OCI-M1 (cell line): ENCODE data around the gene AQP2.
A peak's percentile ranks its signal among the peaks of the same experiment; 100 is the strongest.

ENCODE experiments used
- DNase-seq: peaks from one replicate; lab custom pipeline; 2025; lab: John Stamatoyannopoulos, UW

The AQP2 gene

DNA sequence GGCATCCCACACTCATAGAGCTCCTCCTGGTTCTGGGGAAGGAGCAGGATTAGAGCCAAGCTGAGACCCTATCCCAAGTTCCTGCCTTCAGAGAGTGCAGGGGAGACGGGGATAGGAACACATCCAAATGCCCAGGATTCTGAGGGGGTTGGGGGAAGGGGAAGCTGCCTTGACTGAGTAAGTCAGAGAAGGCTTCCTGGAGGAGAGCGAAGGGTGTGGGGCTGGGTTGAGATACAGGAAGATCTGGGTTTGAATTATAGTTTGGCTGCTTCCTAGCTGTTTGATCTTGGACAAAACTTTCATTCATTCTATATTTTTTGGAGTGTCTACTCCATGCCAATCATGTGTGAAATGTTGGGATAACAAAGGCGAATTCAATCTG lies 8.0 kb upstream of the AQP2 start:
- DNase-seq, result no peak

DNA sequence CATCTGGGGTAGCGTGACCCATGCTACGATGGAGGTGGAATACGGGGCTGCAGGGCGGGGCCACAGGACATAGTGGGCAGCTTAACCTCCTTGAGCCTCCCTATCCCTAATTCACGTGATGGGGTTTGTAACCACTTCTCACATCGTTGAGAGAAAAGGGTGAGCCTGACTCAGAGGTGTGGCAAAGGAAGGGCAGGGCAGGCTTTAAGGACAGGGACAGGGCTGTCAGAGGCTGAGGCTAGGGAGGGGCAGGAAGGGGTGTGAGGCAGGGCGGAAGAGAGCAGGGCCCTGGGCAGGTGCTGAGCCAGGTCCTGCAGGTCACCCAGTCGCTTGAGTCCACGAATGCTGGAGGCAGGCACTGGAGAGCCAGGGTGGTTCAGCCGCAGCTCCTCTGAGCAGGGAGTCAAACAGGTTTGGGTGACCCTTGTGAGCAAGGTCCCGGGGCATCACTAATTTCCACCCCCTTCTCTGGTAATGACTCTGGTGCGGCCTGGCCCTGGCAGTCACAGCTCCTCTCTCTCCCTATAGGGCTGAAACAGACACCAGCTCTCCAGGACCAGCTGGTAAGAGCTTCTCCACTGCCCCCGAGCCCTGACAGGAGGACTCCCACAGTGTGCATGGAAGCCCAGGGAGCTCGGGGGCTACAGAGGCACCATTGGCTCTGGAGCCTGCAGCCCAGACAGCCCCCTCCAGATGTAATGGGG lies 7.5 kb upstream of the AQP2 start:
- DNase-seq, result no peak

DNA sequence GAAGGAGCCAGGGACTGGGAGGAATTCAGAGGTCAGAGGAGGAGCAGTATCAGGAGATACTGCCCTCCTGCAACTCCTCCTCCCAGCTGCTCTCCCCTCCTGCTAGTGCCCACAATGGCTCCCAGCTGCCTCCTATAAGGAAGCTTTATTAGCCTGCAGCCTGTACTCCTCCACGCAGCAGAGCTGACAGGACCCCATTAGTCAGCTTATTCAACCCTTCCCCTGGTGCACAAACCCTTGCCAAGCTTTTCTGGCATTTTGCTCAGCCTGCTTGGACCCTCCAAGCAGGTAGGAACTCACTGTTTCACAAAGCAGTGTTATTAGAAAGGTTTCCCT lies 6.9 kb upstream of the AQP2 start:
- no peak for DNase-seq

DNA sequence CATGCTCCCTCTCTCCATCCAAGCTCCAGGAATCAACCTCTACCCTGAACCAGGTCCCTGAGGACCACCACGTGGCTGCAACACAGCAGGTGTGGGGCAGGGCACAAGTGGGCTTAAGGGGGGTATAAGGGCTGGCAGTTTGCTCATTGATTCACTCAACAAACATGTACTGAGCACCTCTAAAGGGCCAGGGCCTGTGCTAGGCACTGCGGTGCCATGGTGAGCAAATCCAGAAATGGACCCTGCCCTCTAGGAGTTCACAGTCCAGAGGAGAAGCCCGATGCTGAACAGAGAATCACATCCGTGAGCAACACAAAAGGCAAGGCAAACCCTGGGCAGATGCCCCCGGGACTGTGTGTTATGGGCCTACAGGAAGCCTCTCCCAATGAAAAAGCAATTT lies 6.5 kb upstream of the AQP2 start:
- DNase-seq, result no peak

DNA sequence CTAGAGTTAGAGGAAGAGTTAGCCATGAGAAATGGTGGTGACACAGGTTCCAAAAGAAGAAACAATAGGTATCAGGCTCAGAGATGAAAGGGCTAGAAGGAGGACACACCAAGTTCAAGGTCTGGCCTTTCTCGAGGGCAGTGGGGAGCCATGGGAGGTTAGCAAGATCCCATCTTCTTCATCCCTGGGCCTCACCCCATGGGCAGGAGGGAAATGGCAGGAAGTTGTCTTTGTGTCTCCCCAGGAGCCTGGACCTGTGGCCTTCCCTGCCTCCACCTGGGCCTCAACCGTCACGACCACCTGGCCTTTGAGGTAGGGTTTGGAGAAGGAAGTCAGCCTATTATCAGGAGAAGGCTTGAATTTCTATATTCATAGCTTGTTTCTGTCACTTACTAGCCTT lies 5.8 kb upstream of the AQP2 start:
- no peak for DNase-seq

DNA sequence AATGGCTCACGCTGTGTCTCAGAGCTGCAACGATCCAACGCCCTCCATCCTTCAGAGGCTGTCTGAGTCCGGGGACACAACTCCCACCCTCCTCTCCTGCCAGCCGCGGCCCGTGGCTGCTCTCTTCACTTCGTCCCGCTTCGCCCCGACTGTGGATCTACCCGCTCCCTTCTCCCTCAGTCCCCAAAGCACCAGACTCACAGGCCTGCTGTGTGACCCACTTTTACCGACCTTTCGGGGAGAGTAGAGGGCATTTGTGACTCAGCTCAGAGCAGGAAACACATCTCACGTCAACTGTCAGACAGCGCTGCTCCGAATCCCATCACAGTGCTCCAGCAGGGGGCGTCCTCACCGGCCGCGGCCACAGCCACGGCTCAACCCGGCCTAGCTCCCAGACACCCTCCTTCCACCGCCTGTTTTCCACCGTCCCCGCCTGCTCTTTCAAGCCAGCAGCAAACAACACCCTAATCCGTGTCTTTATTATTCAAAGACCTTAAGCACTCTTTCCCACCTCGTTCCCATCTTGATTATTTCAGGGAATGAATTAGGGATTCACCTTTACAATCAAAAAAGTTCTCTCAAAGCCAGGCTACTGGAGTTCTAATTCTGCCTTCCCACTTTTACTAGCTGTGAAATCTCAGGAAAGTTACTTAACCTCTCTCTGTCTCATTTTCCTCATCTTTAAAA lies 5.0 kb upstream of the AQP2 start:
- peak; percentile 89 for DNase-seq

DNA sequence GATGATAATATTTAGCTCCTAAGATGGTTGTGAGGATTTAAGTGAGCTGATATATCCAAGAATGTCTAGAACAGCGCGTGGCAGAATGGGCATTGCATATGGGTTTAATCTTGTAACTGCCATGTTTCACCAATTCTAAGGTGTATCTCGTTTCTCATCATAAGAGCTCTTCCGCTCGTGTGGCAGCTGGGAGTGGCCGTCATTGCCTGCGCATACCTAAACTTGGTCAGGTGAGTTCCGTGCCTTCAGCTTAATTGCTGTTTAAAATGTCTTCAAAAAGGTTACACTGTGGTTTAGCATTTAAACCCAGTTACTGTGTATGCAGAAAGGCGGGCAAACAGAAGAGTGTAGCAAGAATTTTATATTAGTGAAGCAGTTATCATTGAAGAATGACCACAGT lies 4.5 kb upstream of the AQP2 start:
- DNase-seq, result no peak

DNA sequence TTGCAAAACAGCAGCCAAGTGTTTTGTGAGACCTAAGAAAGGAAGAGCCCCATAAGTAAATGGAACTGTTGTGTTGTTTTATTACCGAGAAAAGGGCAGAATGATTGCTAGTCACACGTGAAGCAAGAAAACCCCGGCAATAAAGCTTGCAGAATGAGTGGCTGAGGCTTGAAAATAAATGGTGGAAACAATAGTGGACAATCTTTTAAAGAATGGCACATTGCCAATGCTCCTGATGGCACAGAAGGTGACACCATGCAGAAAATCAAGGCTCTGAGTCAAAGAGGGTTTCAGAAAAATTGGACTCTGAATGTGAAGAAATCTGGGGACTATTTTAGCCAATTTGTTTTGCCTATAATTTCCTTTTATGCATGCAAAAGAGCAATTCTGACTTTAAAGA lies 4.0 kb upstream of the AQP2 start:
- no peak for DNase-seq

DNA sequence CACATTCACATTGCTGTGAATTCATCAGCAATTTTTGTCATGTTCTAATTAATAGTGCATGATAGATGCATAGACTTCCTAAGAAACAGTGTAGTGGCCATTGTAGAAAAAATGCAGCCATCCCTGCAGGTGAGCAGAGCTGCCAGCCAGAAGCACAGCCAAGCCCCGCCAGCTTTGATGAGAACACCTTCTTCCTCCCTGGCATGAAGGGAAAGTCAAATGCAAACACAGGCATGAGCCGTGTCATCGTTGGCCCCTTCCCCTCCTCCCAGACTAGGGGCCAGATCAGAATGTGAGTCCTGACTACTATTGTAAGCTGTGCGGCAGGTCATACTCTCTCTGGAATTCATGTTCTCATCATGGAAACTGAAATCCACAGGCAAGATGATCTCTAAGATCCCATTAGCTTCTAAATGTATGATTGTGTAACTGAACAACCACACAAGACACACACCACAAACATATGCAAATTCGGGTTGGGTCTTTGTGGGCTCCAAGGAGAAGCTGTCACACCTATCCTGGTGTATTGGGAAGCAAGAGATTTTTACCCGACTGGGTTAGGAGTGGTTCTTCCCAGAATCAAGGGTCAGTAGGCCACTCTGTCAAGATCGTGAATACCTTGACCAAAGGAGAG lies 2.8 kb upstream of the AQP2 start:
- DNase-seq, result no peak

DNA sequence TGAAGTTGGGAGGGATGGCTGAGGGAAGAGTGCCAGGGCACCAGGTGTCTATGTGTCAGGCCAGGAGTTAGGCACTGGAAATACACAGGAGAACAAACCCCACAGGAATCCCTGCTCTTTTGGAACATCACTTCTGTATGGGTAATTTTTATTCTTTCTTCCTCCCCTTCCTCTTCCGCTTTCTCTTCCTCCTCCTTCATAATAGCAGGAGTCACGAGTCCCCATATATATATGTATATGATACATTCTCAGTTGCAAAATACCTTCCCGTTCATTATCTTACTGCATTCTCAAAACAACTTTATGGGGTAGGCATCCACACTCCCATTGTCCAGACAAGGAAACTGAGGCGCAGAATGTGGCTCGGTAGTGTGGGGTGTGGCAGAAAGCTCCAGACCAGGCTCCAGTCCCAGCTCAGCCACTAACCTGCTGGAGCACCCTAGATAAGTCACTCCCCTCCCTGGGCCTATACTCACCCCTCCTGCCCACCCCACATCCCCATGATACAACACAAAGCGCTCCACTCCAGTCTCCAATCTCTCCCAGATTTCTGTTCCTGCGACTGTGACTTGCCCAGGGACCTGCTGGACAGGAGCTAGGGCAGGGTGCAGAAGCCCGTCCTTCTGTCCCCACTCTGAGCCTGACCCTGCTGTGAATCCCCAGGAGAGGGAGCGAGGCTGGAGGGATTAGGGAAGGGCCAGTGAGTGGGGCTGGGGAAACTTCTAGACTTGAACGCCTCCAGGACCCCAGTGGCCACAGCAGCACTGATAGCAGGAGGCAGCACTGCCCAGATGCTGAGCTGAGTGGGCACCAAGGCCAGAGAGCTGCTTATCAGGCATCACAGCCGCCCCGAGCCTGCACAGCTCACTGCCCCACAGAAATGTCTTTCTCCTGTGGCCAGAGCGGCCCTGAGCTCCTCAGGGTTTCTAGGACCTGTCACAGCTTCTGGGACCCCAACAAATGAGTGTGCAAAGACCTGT lies 1.4 kb upstream of the AQP2 start:
- no peak for DNase-seq

DNA sequence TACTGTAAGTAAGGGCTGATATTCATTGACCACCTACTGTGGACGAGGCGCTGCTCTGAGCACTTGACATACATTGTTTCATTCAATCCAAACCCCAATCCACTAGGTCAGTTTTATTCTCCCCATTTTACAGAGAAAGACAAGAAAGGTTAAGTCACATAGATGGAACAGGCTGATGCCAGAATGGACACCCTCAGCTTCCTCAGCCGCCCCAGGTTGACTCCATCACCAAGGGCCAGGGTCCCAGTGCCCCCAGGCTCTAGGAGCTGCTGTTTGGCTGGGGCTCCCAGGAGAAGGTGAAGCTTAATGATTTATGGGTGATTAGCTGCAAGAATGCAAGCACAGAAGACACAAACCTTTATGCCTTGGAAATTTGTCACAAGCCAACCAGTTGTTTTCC lies 671 bp upstream of the AQP2 start:
- no peak for DNase-seq

DNA sequence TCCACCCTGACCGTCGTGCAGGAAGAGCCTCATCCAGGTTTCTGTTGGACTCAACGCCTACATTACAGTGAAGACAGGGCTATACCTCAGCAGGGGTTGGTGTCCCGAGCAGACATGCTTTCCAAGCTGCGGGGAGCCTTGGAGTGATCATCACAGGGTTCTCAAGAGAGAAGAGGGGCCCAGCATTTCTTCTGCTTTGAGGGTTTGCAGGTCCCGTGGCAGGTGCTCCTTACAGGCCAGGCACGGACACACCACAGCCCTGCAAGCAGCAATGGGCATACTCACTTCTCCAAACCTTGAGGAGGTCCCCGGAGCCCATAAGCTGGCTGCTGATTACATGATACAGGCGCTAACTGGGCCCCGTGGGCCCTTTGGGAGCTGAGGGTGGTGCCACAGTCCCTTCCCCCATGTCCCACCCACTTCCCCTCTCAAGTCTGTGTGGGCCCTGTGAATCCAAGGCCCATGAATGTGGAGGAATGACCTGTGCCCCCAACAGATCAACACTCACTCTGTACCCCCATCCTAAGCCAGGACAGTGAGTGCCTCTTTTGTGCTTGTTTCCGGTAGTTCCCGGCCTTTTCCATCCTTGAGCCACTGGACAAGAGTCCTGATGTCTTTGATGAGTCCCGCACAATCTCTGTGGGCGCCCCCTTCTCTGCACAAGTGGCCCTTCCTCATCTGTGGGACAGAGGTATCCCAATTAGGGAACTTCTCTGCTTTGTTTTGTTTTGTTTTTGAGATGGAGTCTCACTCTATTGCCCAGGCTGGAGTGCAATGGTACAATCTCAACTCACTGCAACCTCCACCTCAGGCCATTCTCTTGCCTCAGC lies 1.1 kb downstream of the AQP2 start:
- DNase-seq, result no peak

DNA sequence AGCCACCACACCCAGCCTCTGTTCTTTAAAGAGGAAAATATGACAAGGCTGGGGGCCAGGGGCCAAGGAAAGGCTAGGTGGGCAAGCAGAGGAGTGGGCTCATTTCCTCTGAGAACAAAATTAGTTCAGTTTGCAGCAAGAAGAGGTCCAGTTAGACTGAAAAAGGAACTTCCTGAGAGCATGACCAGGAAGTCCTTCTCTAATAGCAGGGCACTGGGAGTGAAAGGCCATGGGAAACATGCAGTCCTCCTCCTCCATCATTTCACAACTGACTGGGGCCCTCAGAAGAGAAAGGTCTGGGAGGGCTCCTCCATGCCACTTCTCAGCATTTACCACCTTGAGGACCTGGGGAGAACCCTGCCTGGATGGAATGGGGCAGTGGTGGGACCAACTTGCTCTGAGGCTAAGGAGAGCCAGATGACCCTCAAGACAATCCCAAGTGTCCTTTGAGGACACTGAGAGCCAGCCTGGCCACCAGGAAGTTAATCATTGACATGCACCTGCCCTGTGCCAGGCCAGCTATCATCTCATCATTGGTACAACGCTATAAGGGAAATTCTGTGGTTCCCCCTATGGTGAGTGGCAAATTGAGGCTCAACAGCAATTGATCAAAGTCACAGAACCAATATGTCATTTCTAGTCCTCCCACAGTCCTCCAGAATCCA lies 2.0 kb downstream of the AQP2 start:
- DNase-seq, result no peak

DNA sequence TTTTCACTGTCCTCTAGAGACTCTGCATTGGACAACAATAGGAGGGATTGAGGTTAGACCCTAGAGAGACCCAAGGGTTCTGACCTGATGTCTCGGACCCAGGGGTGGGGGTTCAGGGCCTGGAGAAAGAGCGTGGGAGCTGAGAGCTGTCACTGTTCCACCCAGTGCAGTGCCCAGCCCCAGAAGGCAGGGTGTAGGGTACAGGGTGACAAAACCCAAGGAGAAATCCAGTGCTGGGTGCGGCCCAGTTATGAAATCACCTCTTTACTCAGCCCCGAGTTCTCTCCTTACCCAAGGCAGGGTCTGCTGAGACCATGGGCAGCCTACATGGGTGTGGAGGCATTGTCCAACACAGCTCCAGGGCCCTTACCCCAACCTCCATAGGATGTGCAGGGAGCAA lies 2.6 kb downstream of the AQP2 start:
- no peak for DNase-seq

DNA sequence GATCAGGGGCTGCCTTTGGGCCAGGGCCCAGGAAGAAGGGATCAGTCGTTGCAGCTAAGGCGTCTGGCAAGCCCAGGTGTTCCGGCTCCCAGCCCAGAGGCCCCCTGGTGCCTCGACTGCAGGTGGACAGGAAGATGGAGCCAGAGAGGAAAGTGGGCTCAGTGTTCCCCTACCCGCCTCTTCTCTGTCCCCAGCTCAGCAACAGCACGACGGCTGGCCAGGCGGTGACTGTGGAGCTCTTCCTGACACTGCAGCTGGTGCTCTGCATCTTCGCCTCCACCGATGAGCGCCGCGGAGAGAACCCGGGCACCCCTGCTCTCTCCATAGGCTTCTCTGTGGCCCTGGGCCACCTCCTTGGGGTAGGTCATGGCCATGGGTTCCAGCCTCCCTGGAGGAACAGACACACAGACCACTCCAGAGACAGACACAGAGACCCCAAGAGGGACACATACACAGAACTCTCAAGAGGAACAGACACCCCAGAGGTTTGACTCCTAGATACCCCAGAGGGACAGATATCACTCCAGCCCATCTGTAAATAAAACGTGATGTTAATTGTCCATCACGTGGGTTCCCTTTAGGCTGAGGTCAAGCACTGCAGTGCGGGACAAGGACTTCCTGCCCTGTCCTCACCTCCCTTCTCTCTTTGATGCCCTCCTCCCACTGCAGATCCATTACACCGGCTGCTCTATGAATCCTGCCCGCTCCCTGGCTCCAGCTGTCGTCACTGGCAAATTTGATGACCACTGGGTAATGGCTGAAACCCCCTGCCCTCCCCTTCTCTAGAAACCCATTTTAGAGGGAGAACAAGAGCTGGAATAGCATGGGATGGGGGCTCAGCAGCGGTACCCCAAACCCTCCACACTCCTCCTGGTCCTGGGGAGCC lies 3.7 kb downstream of the AQP2 start:
- DNase-seq, result no peak

DNA sequence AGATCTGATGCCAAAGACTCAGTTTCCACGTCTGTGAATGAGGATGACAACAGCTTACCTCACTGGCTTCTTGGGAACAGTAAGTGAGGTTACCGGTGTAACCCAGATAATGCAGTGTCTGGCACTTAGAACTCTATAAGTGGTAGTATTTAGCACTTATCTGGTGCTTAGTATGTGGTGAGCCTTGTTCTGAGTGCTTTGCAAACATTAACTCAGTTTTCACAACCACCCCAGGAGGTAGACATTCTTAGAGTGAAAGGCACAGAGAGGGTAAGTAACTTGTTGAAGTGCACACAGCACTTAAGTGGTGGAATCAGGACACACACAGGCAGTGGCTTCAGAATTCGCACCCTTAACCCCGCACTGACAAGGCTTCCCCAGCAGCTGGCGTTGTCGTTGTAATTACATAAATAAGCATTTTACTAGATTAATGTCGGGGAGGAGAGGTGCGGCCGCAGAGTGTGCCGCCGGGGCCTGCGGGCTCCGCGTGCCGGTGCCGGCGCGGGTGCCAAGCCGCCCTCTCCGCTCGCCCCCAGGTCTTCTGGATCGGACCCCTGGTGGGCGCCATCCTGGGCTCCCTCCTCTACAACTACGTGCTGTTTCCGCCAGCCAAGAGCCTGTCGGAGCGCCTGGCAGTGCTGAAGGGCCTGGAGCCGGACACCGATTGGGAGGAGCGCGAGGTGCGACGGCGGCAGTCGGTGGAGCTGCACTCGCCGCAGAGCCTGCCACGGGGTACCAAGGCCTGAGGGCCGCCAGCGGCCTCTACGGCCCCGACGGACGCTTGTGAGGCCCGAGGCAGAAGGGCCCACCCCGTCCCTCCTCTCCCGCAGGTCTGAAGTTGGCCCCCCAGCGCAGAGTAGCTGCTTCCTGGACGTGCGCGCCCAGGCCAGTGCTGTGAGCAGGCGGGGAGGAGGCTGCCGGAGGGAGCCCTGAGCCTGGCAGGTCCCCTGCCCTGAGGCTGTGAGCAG lies 4.6 kb downstream of the AQP2 start:
- DNase-seq, result no peak

DNA sequence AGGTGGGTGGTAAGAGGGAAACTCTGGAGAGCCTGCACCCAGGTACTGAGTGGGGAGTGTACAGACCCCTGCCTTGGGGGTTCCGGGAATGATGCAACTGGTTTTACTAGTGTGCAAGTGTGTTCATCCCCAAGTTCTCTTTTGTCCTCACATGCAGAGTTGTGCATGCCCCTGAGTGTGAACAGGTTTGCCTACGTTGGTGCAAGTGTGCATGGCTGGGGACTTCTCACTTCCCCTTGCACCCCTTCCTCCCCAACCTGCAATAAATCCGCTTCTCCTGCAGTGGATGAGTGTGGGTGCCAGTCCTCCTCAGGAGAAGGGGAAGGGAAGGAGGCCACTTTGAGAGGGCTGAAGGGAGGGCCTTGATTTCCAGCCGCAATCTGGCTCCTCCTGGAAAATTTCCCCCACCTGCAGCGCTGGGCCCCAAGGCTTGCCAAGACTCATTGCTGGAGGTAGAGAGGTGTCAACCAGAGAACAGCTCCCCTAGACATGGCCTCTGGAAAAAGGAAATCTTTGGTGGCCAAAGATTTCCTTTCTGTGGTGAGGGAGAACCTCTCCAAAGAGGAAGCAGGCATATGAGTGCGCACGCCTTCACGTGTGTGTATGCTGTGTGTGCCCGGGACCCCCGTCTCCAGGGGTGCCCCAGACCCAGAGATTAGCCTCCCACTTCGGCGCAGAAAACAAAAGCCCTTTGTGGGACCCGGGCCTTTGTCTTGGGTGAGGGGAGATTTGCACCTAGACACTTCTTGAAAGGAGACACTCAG lies 5.5 kb downstream of the AQP2 start:
- no peak for DNase-seq
